IMR-90 (cell line): ENCODE data around the gene GPX3. TPM values are rescaled to one million over a fixed set of nuclear protein-coding genes. Genes with fewer than 3 reads are reported as not detected.
A peak's percentile ranks its signal among the peaks of the same experiment; 100 is the strongest.

Experiments used
- ATAC-seq: fragments of 200-7000 bp; cut with Tn5 transposase; 2 replicates; pipeline ENCODE4 v1.9.1; 2020; ENCODE audit warnings: low read depth, mild to moderate bottlenecking, moderate library complexity
- BruUV-seq: library from RNA; stranded (reverse); fragments of 400-500 nt; replicated peaks from 2 replicates; lab custom pipeline; 2021; lab: Mats Ljungman, UMichigan
- CTCF ChIA-PET: fragments of 300-600 bp; formaldehyde crosslinking; extraction: SDS; loops from one replicate; lab custom pipeline; 2021; ENCODE audit warnings: antibody characterized with exemption; lab: Yijun Ruan, JAX
- POLR2A ChIA-PET: fragments of 300-600 bp; sonication (Branson Sonifier 250); formaldehyde crosslinking; loops from one replicate; lab custom pipeline; 2022; ENCODE audit warnings: antibody characterized with exemption; ENCODE audit not compliant: unreplicated experiment; lab: Charles Lee
- DNase-seq: peaks from one replicate; pipeline ENCODE4 v3.0.0; 2013
- H2AFZ ChIP-seq: replicated peaks from 2 replicates; pipeline ENCODE3; 2013; ENCODE audit warnings: low read length, mild to moderate bottlenecking; ENCODE audit not compliant: poor library complexity
- H2AK5ac ChIP-seq: 2 replicates; pipeline ENCODE4 v1.6.1; 2013; ENCODE audit warnings: low read depth, low read length, inconsistent platforms
- H2AK9ac ChIP-seq: replicated peaks from 2 replicates; pipeline ENCODE3; 2013; ENCODE audit warnings: mild to moderate bottlenecking, low read depth, low read length, moderate library complexity; ENCODE audit not compliant: poor library complexity
- H2BK120ac ChIP-seq: 2 replicates; pipeline ENCODE4 v1.6.1; 2013; ENCODE audit warnings: low read depth, low read length, inconsistent platforms
- H2BK15ac ChIP-seq: 3 replicates; pipeline ENCODE4 v1.6.1; 2013; ENCODE audit warnings: low read depth, low read length, inconsistent platforms
- H2BK20ac ChIP-seq: 2 replicates; pipeline ENCODE4 v1.6.1; 2013; ENCODE audit warnings: low read depth, mild to moderate bottlenecking, inconsistent platforms, low read length, moderate library complexity
- H2BK5ac ChIP-seq: 2 replicates; pipeline ENCODE4 v1.6.1; 2013; ENCODE audit warnings: mild to moderate bottlenecking, low read depth, low read length, inconsistent platforms; ENCODE audit not compliant: poor library complexity, severe bottlenecking
- H3K14ac ChIP-seq: replicated peaks from 2 replicates; pipeline ENCODE4 v1.6.1; 2013; ENCODE audit warnings: low read depth, low read length, inconsistent platforms
- H3K18ac ChIP-seq: 2 replicates; pipeline ENCODE4 v1.6.1; 2013; ENCODE audit warnings: low read depth, low read length, control low read depth
- H3K23ac ChIP-seq: 2 replicates; pipeline ENCODE4 v1.6.1; 2013; ENCODE audit warnings: low read depth, low read length, inconsistent platforms
- H3K27ac ChIP-seq: 2 replicates; pipeline ENCODE4 v1.5.1; 2013; ENCODE audit warnings: mild to moderate bottlenecking, control low read depth, low read length; ENCODE audit not compliant: insufficient read depth
- H3K27me3 ChIP-seq: 2 replicates; pipeline ENCODE4 v1.6.1; 2013; ENCODE audit warnings: low read length; ENCODE audit not compliant: control insufficient read depth, insufficient read depth
- H3K36me3 ChIP-seq: 2 replicates; pipeline ENCODE4 v1.6.1; 2013; ENCODE audit warnings: low read length, mixed read lengths; ENCODE audit not compliant: control insufficient read depth, insufficient read depth
- H3K4ac ChIP-seq: 2 replicates; pipeline ENCODE4 v1.6.1; 2013; ENCODE audit warnings: low read depth, low read length, inconsistent platforms
- H3K4me1 ChIP-seq: 2 replicates; pipeline ENCODE4 v1.6.1; 2013; ENCODE audit warnings: low read length, mixed read lengths; ENCODE audit not compliant: control insufficient read depth, insufficient read depth
- H3K4me2 ChIP-seq: 2 replicates; pipeline ENCODE4 v1.6.1; 2013; ENCODE audit warnings: low read depth, mild to moderate bottlenecking, control low read depth, low read length, moderate library complexity
- H3K4me3 ChIP-seq: 2 replicates; pipeline ENCODE4 v1.5.1; 2013; ENCODE audit warnings: low read depth, mild to moderate bottlenecking, control low read depth, low read length, moderate library complexity; ENCODE audit not compliant: insufficient read depth
- H3K56ac ChIP-seq: 2 replicates; pipeline ENCODE4 v1.6.1; 2013; ENCODE audit warnings: low read length, inconsistent platforms; ENCODE audit not compliant: insufficient read depth; ENCODE audit errors: extremely low read depth
- H3K79me1 ChIP-seq, 2 experiments: 2 replicates each; pipeline ENCODE4 v1.6.1; 2013; ENCODE audit warnings: low read length in 2 of 2, inconsistent platforms in 1 of 2, low read depth in 1 of 2
- H3K9ac ChIP-seq: 2 replicates; pipeline ENCODE4 v1.6.1; 2013; ENCODE audit warnings: low read depth, low read length, control low read depth
- H3K9me1 ChIP-seq: 2 replicates; pipeline ENCODE4 v1.6.1; 2013; ENCODE audit warnings: low read length, inconsistent platforms; ENCODE audit not compliant: insufficient read depth
- H3K9me3 ChIP-seq: 2 replicates; pipeline ENCODE4 v1.6.1; 2013; ENCODE audit warnings: low read length; ENCODE audit not compliant: control insufficient read depth, insufficient read depth
- H4K20me1 ChIP-seq: 2 replicates; pipeline ENCODE4 v1.6.1; 2013; ENCODE audit warnings: low read length, inconsistent platforms; ENCODE audit not compliant: insufficient read depth
- H4K5ac ChIP-seq: 2 replicates; pipeline ENCODE4 v1.6.1; 2013; ENCODE audit warnings: mild to moderate bottlenecking, low read depth, low read length, control low read depth
- H4K8ac ChIP-seq, 2 experiments: 2 replicates each; pipeline ENCODE4 v1.6.1; 2013; ENCODE audit warnings: low read depth in 2 of 2, low read length in 2 of 2, control low read depth in 1 of 2, inconsistent platforms in 1 of 2
- H4K91ac ChIP-seq: 2 replicates; pipeline ENCODE4 v1.6.1; 2013; ENCODE audit warnings: low read depth, low read length, inconsistent platforms; ENCODE audit not compliant: insufficient read depth
- CEBPB ChIP-seq: IDR thresholded peaks from 2 replicates; pipeline ENCODE4 v1.6.1; 2012; ENCODE audit warnings: low read depth, low read length, improper control_type of control experiment
- FOS ChIP-seq: fragments of 150-350 bp; IDR thresholded peaks from 2 replicates; pipeline ENCODE4 v1.6.1; 2016; ENCODE audit warnings: low read depth, low read length
- MAFK ChIP-seq: IDR thresholded peaks from 2 replicates; pipeline ENCODE4 v1.6.1; 2012; ENCODE audit warnings: low read depth, low read length, improper control_type of control experiment
- MAZ ChIP-seq: IDR thresholded peaks from 2 replicates; pipeline ENCODE4 v1.6.1; 2012; ENCODE audit warnings: low read depth, mild to moderate bottlenecking, low read length, improper control_type of control experiment, moderate library complexity, borderline replicate concordance
- MXI1 ChIP-seq: IDR thresholded peaks from 2 replicates; pipeline ENCODE4 v1.6.1; 2012; ENCODE audit warnings: low read depth, mild to moderate bottlenecking, low read length, moderate library complexity, borderline replicate concordance
- NFE2L2 ChIP-seq: fragments of 150-350 bp; IDR thresholded peaks from 2 replicates; pipeline ENCODE4 v1.6.1; 2016; ENCODE audit warnings: low read depth, mild to moderate bottlenecking, low read length
- POLR2A ChIP-seq: IDR thresholded peaks from 2 replicates; pipeline ENCODE4 v1.6.1; 2012; ENCODE audit warnings: mild to moderate bottlenecking, low read depth, low read length
- RAD21 ChIP-seq: IDR thresholded peaks from 2 replicates; pipeline ENCODE4 v1.6.1; 2012; ENCODE audit warnings: low read length, improper control_type of control experiment
- RCOR1 ChIP-seq: IDR thresholded peaks from 2 replicates; pipeline ENCODE4 v1.6.1; 2012; ENCODE audit warnings: mild to moderate bottlenecking, low read length, improper control_type of control experiment; ENCODE audit not compliant: insufficient replicate concordance
- RFX5 ChIP-seq: IDR thresholded peaks from 2 replicates; pipeline ENCODE4 v1.8.0; 2012; ENCODE audit warnings: low read depth, mild to moderate bottlenecking, low read length, moderate library complexity
- SMC3 ChIP-seq: fragments of 150-350 bp; IDR thresholded peaks from 2 replicates; pipeline ENCODE4 v1.6.1; 2016; ENCODE audit warnings: low read depth, mild to moderate bottlenecking, antibody characterized with exemption, low read length, moderate library complexity
- WGBS, 2 experiments: methylation state at CpG; one replicate each; pipeline versions ENCODE4 v1.1.5 to v1.1.7; 2013; ENCODE audit warnings: missing lambda C conversion rate in 2 of 2; ENCODE audit not compliant: insufficient read length in 1 of 2; ENCODE audit errors: extremely low coverage in 2 of 2; 5-methylcytosine and 5-hydroxymethylcytosine counted together
- dilution Hi-C: fragments of 300-500 bp; cut with HindIII; formaldehyde crosslinking; loops from one replicate; pipeline ENCODE4 v1.14.3; 2018; ENCODE audit warnings: low sequenced_read_pairs; ENCODE audit not compliant: unreplicated experiment
- in situ Hi-C: fragments of 300-500 bp; cut with MboI; formaldehyde crosslinking; loops from 3 replicates; pipeline ENCODE4 v1.14.3; 2019; ENCODE audit warnings: low sequenced_read_pairs, inconsistent platforms, mixed read lengths
- intact Hi-C: fragments of 100-400 bp; cut with micrococcal nuclease; formaldehyde crosslinking; loops from 2 replicates; pipeline ENCODE4 v1.10.0; 2022
- polyA plus RNA-seq, 3 experiments: library from polyadenylated mRNA; depleted of rRNA; stranded (reverse); fragments of >200 nt; gene quantifications; 2 replicates each; pipeline ENCODE4 v1.2.3, GENCODE V29; 2012; ENCODE audit warnings: low replicate concordance in 1 of 3
- total RNA-seq: library from RNA; depleted of rRNA; stranded (reverse); fragments of >200 nt; gene quantifications from 2 replicates; pipeline ENCODE4 v1.2.3, GENCODE V29; 2012
- TF ChIP-seq, protein P1 (sequence below): fragments of 150-350 bp; IDR thresholded peaks from 2 replicates; pipeline ENCODE4 v1.6.1; 2016; ENCODE audit warnings: low read depth, mild to moderate bottlenecking, low read length, moderate library complexity, borderline replicate concordance
- TF ChIP-seq, protein P2 (sequence below): fragments of 150-350 bp; IDR thresholded peaks from 2 replicates; pipeline ENCODE4 v1.6.1; 2017; ENCODE audit warnings: mild to moderate bottlenecking, antibody characterized with exemption, low read length, low read depth
- TF ChIP-seq, protein P3 (sequence below): conservative IDR thresholded peaks from 2 replicates; pipeline ENCODE4 v1.5.1; 2012; ENCODE audit warnings: mild to moderate bottlenecking, low read depth, low read length, improper control_type of control experiment

GPX3 gene
- total and polyA plus RNA-seq, 2 of the 4 experiments (the other 2 are of a cell fraction), result 0.36 to 1.0 TPM

DNA sequence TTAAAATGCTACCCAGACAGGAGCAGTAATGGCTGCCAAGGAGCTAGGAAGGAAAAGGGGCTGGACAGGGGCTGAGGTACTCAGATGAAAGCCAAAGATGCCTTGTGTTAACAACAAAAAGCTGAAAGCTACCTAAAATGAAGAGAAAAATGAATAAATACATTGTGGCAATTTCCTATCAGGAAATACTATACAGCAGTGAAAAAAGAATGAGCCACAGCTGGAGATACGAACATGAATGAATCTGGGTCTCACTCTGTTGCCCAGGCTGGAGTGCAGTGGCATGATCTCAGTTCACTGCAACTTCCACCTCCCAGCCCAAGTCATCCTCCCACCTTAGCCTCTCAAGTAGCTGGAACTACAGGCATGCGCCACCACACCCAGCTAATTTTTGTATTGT lies 54.2 kb downstream of the GPX3 start:
- dilution Hi-C loops, result no loop called here
- H3K18ac ChIP-seq, result no peak overlapping the region
- H4K91ac ChIP-seq, result no peak overlapping the region
- H2BK15ac ChIP-seq, result peak overlapping the region; percentile 22; the same call in 1 of the 3 replicates
- H3K4me1 ChIP-seq, result peaks cover 44% of the 10 kb centered on the region
- H3K27ac ChIP-seq, result no peak overlapping the region
- POLR2A ChIA-PET, result no interaction called here
- peak overlapping the region; percentile 49; the same call in 1 of the 2 replicates for H2BK20ac ChIP-seq
- peaks cover 10% of the 10 kb centered on the region for H3K36me3 ChIP-seq
- peaks cover 60% of the 10 kb centered on the region for H4K20me1 ChIP-seq
- TF ChIP-seq RCOR1, result no peak
- no peak for TF ChIP-seq RFX5
- TF ChIP-seq CEBPB, result no peak
- TF ChIP-seq, protein P1, sequence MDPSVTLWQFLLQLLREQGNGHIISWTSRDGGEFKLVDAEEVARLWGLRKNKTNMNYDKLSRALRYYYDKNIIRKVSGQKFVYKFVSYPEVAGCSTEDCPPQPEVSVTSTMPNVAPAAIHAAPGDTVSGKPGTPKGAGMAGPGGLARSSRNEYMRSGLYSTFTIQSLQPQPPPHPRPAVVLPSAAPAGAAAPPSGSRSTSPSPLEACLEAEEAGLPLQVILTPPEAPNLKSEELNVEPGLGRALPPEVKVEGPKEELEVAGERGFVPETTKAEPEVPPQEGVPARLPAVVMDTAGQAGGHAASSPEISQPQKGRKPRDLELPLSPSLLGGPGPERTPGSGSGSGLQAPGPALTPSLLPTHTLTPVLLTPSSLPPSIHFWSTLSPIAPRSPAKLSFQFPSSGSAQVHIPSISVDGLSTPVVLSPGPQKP, result no peak
- no peak for TF ChIP-seq MXI1
- TF ChIP-seq, protein P2, sequence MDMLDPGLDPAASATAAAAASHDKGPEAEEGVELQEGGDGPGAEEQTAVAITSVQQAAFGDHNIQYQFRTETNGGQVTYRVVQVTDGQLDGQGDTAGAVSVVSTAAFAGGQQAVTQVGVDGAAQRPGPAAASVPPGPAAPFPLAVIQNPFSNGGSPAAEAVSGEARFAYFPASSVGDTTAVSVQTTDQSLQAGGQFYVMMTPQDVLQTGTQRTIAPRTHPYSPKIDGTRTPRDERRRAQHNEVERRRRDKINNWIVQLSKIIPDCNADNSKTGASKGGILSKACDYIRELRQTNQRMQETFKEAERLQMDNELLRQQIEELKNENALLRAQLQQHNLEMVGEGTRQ, result no peak
- TF ChIP-seq MAZ, result no peak
- TF ChIP-seq POLR2A, result no peak
- TF ChIP-seq SMC3, result no peak
- no peak for TF ChIP-seq RAD21
- TF ChIP-seq FOS, result no peak
- TF ChIP-seq, protein P3, sequence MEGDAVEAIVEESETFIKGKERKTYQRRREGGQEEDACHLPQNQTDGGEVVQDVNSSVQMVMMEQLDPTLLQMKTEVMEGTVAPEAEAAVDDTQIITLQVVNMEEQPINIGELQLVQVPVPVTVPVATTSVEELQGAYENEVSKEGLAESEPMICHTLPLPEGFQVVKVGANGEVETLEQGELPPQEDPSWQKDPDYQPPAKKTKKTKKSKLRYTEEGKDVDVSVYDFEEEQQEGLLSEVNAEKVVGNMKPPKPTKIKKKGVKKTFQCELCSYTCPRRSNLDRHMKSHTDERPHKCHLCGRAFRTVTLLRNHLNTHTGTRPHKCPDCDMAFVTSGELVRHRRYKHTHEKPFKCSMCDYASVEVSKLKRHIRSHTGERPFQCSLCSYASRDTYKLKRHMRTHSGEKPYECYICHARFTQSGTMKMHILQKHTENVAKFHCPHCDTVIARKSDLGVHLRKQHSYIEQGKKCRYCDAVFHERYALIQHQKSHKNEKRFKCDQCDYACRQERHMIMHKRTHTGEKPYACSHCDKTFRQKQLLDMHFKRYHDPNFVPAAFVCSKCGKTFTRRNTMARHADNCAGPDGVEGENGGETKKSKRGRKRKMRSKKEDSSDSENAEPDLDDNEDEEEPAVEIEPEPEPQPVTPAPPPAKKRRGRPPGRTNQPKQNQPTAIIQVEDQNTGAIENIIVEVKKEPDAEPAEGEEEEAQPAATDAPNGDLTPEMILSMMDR, result no peak
- no peak for TF ChIP-seq NFE2L2
- TF ChIP-seq MAFK, result no peak
- H3K27me3 ChIP-seq, result no peaks in the 10 kb centered on the region
- peak overlapping the region; percentile 22; the same call in 1 of the 2 replicates for H2BK120ac ChIP-seq
- intact Hi-C loops, result no loop called here
- H4K5ac ChIP-seq, result no peak overlapping the region
- H3K9me1 ChIP-seq, result peaks cover 62% of the 10 kb centered on the region
- whole genome bisulfite sequencing, 2 experiments, result no CpG with 5 or more reads among the region's 2 CpGs
- H3K4me2 ChIP-seq, result no peak overlapping the region
- CTCF ChIA-PET, result interaction anchor here (1.2 to 2.0 kb wide), 2 partner anchors 23 to 91 kb away, joined by 3 to 9 read pairs; no protein-coding TSS in a partner anchor
- peak overlapping the region; percentile 48; the same call in 1 of the 2 replicates for H2AK5ac ChIP-seq
- no peak overlapping the region for H3K23ac ChIP-seq
- H3K79me1 ChIP-seq, result peaks cover 38 to 92% of the 10 kb centered on the region in 2 experiments
- H2BK5ac ChIP-seq, result peak overlapping the region; percentile 45
- no peak overlapping the region for H3K56ac ChIP-seq
- H3K4me3 ChIP-seq, result no peak overlapping the region
- no peak overlapping the region for H3K9ac ChIP-seq
- DNase-seq (no peak), ATAC-seq (no peak)
- H3K4ac ChIP-seq, result peak overlapping the region; percentile 29; the same call in 1 of the 2 replicates
- H3K9me3 ChIP-seq, result no peaks in the 10 kb centered on the region
- H2AFZ ChIP-seq, result no peak overlapping the region
- no peak overlapping the region for H2AK9ac ChIP-seq
- BruUV-seq, result no TSS peak
- peak overlapping the region in 1 of 2 experiments; percentile 7; a peak in 1 of 4 replicates for H4K8ac ChIP-seq
- no peak overlapping the region for H3K14ac ChIP-seq
- in situ Hi-C loops, result no loop called here
